PFSK-1 (cell line): ENCODE results near the gene BUB1B.

Source experiments
- FOXP2 ChIP-seq: optimal IDR thresholded peaks from 2 replicates; pipeline ENCODE3; 2011; ENCODE audit warnings: borderline replicate concordance, control low read depth, inconsistent platforms; ENCODE audit not compliant: insufficient read depth; ENCODE audit errors: extremely low read length, extremely low read depth
- POLR2AphosphoS5 ChIP-seq: IDR thresholded peaks from 2 replicates; pipeline ENCODE4 v1.6.1; 2012; ENCODE audit warnings: low read depth, mild to moderate bottlenecking, control low read depth, low read length, moderate library complexity
- REST ChIP-seq, 2 experiments: IDR thresholded peaks; 2 replicates each; pipeline versions ENCODE4 v1.6.1 to v1.8.0; 2011 to 2012; ENCODE audit warnings: low read depth in 2 of 2, low read length in 2 of 2, control low read depth in 1 of 2, inconsistent platforms in 1 of 2, mild to moderate bottlenecking in 1 of 2, moderate library complexity in 1 of 2; ENCODE audit not compliant: insufficient read depth in 1 of 2
- SIN3A ChIP-seq: IDR thresholded peaks from 2 replicates; pipeline ENCODE4 v1.6.1; 2012; ENCODE audit warnings: mild to moderate bottlenecking, low read length, moderate library complexity, borderline replicate concordance; ENCODE audit not compliant: insufficient read depth
- TAF1 ChIP-seq: IDR thresholded peaks from 2 replicates; pipeline ENCODE4 v1.6.1; 2012; ENCODE audit warnings: low read length, control low read depth, borderline replicate concordance; ENCODE audit not compliant: insufficient read depth

Gene BUB1B

DNA sequence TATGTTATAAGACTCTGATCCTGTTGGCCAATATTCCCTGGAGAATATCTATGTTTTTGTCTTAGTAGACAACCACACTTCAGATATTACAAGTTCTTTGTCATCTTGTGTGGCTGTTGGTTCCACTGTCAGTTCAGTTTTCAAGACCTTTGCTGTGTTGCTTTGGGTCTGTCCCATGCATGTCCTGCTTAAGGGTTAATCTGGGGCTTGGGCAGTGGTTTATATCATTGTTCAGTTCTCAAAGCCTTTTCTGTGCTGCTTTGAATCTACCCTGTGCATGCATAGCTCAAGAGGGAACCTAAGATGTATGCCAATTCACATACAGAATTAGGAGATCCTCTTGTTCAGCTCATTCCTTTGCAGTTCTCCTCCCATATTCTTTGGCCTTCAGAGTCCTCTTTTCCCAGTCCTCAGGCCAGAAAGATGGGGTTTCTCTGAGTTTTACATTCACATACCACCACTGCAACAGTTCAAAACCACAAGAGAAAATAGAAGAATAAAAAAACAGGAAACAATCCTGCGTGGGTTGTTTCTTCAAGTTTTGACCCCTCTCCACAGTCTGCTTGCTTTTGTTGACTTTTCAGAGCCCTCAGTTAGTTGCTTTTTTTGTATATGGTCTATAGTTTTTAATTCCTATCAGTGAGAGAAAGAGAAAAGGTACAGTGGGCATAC, 21.6 kb downstream of the BUB1B start:
- TF ChIP-seq POLR2AphosphoS5 = no peak
- no peak for TF ChIP-seq REST (IDR thresholded peaks at IDR 0.05; ENCODE audit: insufficient read depth in 1 of 2, low read depth in 2 of 2, low read length in 2 of 2)
- no peak for TF ChIP-seq TAF1

- no peak for TF ChIP-seq FOXP2
- TF ChIP-seq TAF1 = no peak
- no peak for TF ChIP-seq REST (IDR thresholded peaks at IDR 0.05; ENCODE audit: insufficient read depth in 1 of 2, low read depth in 2 of 2, low read length in 2 of 2)
- no peak for TF ChIP-seq POLR2AphosphoS5
- TF ChIP-seq SIN3A = no peak
Observed at GRCh38 chr15:40183636-40184463, 23.0 kb downstream of the BUB1B start.

DNA sequence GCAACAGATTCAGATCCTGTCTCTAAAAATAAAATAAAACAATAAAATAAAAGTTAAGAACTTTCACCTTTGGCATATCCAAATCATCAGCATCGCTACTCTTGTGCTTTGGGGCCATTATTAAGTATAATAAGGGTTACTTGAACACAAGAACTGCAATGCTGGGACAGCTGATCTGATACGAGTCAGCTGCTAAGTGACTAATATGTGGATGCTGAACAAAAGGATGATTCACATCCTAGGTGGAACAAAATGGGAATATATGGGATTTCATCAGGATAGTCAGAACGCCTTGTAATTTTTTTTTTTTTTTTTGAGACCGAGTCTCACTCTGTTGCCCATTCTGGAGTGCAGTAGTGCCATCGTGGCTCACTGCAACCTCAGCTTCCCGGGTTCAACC, 29.7 kb downstream of the BUB1B start:
- TF ChIP-seq TAF1 (no peak), POLR2AphosphoS5 (no peak), FOXP2 (no peak), REST (IDR thresholded peaks at IDR 0.05; ENCODE audit: insufficient read depth in 1 of 2, low read depth in 2 of 2, low read length in 2 of 2) (no peak), SIN3A (no peak)

DNA sequence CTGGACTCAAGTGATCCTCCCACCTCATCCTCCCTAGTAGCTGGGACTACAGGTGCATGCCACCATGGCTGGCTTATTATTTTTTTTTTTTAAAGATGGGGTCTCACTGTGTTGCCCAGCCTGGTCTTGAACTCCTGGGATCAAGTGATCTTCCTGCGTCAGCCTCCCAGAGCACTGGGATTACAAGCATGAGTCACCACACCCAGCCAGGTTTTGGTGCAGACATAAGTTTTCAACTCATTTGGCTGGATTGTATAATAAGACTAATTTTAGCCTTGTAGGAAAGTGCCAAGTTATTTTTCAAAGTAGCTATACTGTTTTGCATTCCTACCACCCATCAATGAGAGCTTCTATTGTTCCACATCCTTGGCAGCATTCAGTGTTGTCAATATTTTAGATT, 32.1 kb downstream of the BUB1B start:
- no peak for TF ChIP-seq TAF1
- TF ChIP-seq REST (IDR thresholded peaks at IDR 0.05; ENCODE audit: insufficient read depth in 1 of 2, low read depth in 2 of 2, low read length in 2 of 2) = no peak
- no peak for TF ChIP-seq POLR2AphosphoS5
- TF ChIP-seq SIN3A = no peak
- TF ChIP-seq FOXP2 = no peak
